ENCODE measurements around the gene NPFFR1.

GRCh38 chr10:70250961-70251680 is 32.7 kb downstream of the NPFFR1 start:
- TF ChIP-seq, protein P1, sequence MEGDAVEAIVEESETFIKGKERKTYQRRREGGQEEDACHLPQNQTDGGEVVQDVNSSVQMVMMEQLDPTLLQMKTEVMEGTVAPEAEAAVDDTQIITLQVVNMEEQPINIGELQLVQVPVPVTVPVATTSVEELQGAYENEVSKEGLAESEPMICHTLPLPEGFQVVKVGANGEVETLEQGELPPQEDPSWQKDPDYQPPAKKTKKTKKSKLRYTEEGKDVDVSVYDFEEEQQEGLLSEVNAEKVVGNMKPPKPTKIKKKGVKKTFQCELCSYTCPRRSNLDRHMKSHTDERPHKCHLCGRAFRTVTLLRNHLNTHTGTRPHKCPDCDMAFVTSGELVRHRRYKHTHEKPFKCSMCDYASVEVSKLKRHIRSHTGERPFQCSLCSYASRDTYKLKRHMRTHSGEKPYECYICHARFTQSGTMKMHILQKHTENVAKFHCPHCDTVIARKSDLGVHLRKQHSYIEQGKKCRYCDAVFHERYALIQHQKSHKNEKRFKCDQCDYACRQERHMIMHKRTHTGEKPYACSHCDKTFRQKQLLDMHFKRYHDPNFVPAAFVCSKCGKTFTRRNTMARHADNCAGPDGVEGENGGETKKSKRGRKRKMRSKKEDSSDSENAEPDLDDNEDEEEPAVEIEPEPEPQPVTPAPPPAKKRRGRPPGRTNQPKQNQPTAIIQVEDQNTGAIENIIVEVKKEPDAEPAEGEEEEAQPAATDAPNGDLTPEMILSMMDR (conservative IDR thresholded peaks at IDR 0.05): no peak
- no peak for TF ChIP-seq ZFX (IDR thresholded peaks at IDR 0.05)

Data from C4-2B (cell line).